K562 (cell line): ENCODE results near the gene BCORL1. TPM values are rescaled to one million over a fixed set of nuclear protein-coding genes. Genes with fewer than 3 reads are reported as not detected.
A peak's percentile ranks its signal among the peaks of the same experiment; 100 is the strongest.

Experiments
- ATAC-seq: fragments of 200-7000 bp; cut with Tn5 transposase; 3 replicates; pipeline ENCODE4 v1.9.1; 2020; ENCODE audit warnings: moderate library complexity
- BruUV-seq: library from RNA; stranded (reverse); fragments of 400-500 nt; replicated peaks from 2 replicates; lab custom pipeline; 2021; lab: Mats Ljungman, UMichigan
- CTCF ChIA-PET: fragments of 300-600 bp; formaldehyde crosslinking; extraction: SDS; loops from one replicate; lab custom pipeline; 2021; ENCODE audit warnings: low intra/inter-chr PET ratio; lab: Yijun Ruan, JAX
- POLR2A ChIA-PET: fragments of 300-600, 350-650 bp; sonication (Branson Sonifier 250); formaldehyde crosslinking; extraction: SDS; loops from one replicate; lab custom pipeline; 2021; ENCODE audit warnings: antibody characterized with exemption, inconsistent platforms; lab: Yijun Ruan, JAX
- DNase-seq, 4 experiments: peaks; one replicate each; pipeline versions ENCODE4 v3.0.0 to v3.0.0-alpha.2; 2011 to 2018; ENCODE audit warnings: low spot score in 3 of 4, mixed read lengths in 3 of 4; ENCODE audit errors: extremely low read depth in 1 of 4
- FAIRE-seq: peaks from 2 replicates; lab custom pipeline; 2011; peaks lifted over from hg19 to GRCh38; lab: Jason Lieb, UNC
- H2AFZ ChIP-seq: 2 replicates; pipeline ENCODE4 v1.6.0; 2011; ENCODE audit warnings: low read depth, low read length, control low read depth, inconsistent platforms
- H3K27ac ChIP-seq: fragments of 200-600 bp; 3 replicates; pipeline ENCODE4 v1.8.0; 2011; ENCODE audit warnings: low read depth, mild to moderate bottlenecking, control low read depth, inconsistent platforms, low read length, moderate library complexity, mixed read lengths; ENCODE audit errors: extremely low read depth
- H3K27me3 ChIP-seq, 2 experiments: fragments of 300-600 bp in 1 of 2; 2 replicates in 1 of 2; 3 replicates in 1 of 2; pipeline versions ENCODE4 v1.6.0 to v1.8.0; 2011; ENCODE audit warnings: inconsistent platforms in 2 of 2, low read length in 2 of 2, mild to moderate bottlenecking in 1 of 2, mixed read lengths in 1 of 2, moderate library complexity in 1 of 2; ENCODE audit not compliant: control insufficient read depth in 2 of 2, insufficient read depth in 2 of 2
- H3K36me3 ChIP-seq: fragments of 300-600 bp; 3 replicates; pipeline ENCODE4 v1.8.0; 2011; ENCODE audit warnings: mild to moderate bottlenecking, low read length, inconsistent platforms; ENCODE audit not compliant: control insufficient read depth, insufficient read depth
- H3K4me1 ChIP-seq, 2 experiments: fragments of 200-600 bp in 1 of 2; replicated peaks in 1 of 2; 2 replicates in 1 of 2; 3 replicates in 1 of 2; pipeline versions ENCODE4 v1.5.1 to v1.8.0; 2011; ENCODE audit warnings: inconsistent platforms in 2 of 2, low read length in 2 of 2, mild to moderate bottlenecking in 1 of 2, mixed read lengths in 1 of 2, moderate library complexity in 1 of 2; ENCODE audit not compliant: control insufficient read depth in 2 of 2, insufficient read depth in 2 of 2
- H3K4me2 ChIP-seq: 2 replicates; pipeline ENCODE4 v1.6.1; 2011; ENCODE audit warnings: low read length, control low read depth, inconsistent platforms, mixed read lengths; ENCODE audit not compliant: insufficient read depth
- H3K4me3 ChIP-seq: fragments of 200-600 bp; sonication (generic), shearing (Covaris generic); 2 replicates; pipeline ENCODE4 v1.5.1; 2016; ENCODE audit warnings: control low read depth, inconsistent platforms
- H3K79me2 ChIP-seq: fragments of 200-600 bp; 3 replicates; pipeline ENCODE4 v1.8.0; 2011; ENCODE audit warnings: low read length, inconsistent platforms; ENCODE audit not compliant: control insufficient read depth, insufficient read depth
- H3K9ac ChIP-seq, 2 experiments: 2 replicates each; pipeline versions ENCODE4 v1.6.0 to v1.6.1; 2011; ENCODE audit warnings: low read depth in 2 of 2, low read length in 2 of 2, control low read depth in 1 of 2, inconsistent platforms in 1 of 2, mild to moderate bottlenecking in 1 of 2, mixed read lengths in 1 of 2; ENCODE audit not compliant: insufficient read depth in 1 of 2
- H3K9me1 ChIP-seq: one replicate; pipeline ENCODE4 v1.6.0; 2011; ENCODE audit warnings: inconsistent platforms, mild to moderate bottlenecking, low read length, moderate library complexity; ENCODE audit not compliant: control insufficient read depth, insufficient read depth
- H3K9me3 ChIP-seq: replicated peaks from 2 replicates; pipeline ENCODE4 v1.5.1; 2011; ENCODE audit warnings: low read depth, low read length, inconsistent platforms; ENCODE audit not compliant: control insufficient read depth, insufficient read depth
- H4K20me1 ChIP-seq: replicated peaks from 2 replicates; pipeline ENCODE4 v1.6.1; 2011; ENCODE audit warnings: low read length, inconsistent platforms, mixed read lengths; ENCODE audit not compliant: control insufficient read depth, insufficient read depth
- ESRRA ChIP-seq: fragments of 450-650 bp; IDR thresholded peaks from 2 replicates; pipeline ENCODE4 v1.6.1; 2014; ENCODE audit warnings: low read depth, mild to moderate bottlenecking, moderate library complexity, borderline replicate concordance
- HOXB6 ChIP-seq: fragments of 250-450 bp; sonication (Bioruptor Pico); IDR thresholded peaks from 2 replicates; pipeline ENCODE4 v1.5.1; 2022; ENCODE audit warnings: mild to moderate bottlenecking, borderline replicate concordance
- JUN ChIP-seq, 2 experiments: sonication (generic) in 1 of 2; formaldehyde crosslinking in 1 of 2; IDR thresholded peaks; 2 replicates each; pipeline versions ENCODE4 v1.6.1 to v1.8.0; 2012 to 2022; ENCODE audit warnings: borderline replicate concordance in 2 of 2, mild to moderate bottlenecking in 2 of 2, improper control_type of control experiment in 1 of 2, low read depth in 1 of 2, low read length in 1 of 2, missing genetic modification reagents in 1 of 2
- NFE2 ChIP-seq: IDR thresholded peaks from 2 replicates; pipeline ENCODE4 v1.6.1; 2014; ENCODE audit warnings: antibody characterized with exemption, low read depth
- NFE2L1 ChIP-seq: fragments of 450-650 bp; IDR thresholded peaks from 2 replicates; pipeline ENCODE4 v1.6.1; 2016; ENCODE audit warnings: missing genetic modification characterization, low read depth, mild to moderate bottlenecking, missing compliant biosample characterization, moderate library complexity, borderline replicate concordance
- NRF1 ChIP-seq, 2 experiments: fragments of 450-650 bp; IDR thresholded peaks in 1 of 2; conservative IDR thresholded peaks in 1 of 2; 2 replicates each; pipeline ENCODE4 v1.6.1; 2014; ENCODE audit warnings: mild to moderate bottlenecking in 2 of 2
- OTX1 ChIP-seq: fragments of 450-650 bp; formaldehyde crosslinking; IDR thresholded peaks from 2 replicates; pipeline ENCODE4 v1.4.0; 2022; ENCODE audit warnings: mild to moderate bottlenecking
- SUPT5H ChIP-seq: fragments of 450-650 bp; IDR thresholded peaks from 2 replicates; pipeline ENCODE4 v1.6.1; 2016
- TBP ChIP-seq: optimal IDR thresholded peaks from 2 replicates; pipeline ENCODE3; 2011; ENCODE audit warnings: low read depth, low read length, improper control_type of control experiment
- TCFL5 ChIP-seq: fragments of 250-450 bp; sonication (Bioruptor Pico); conservative IDR thresholded peaks from 2 replicates; pipeline ENCODE4 v1.6.1; 2021; ENCODE audit warnings: mild to moderate bottlenecking, moderate library complexity, matching md5 sums
- WGBS: fragments of 100-300 bp; shearing (Covaris generic); methylation state at CpG from one replicate; pipeline ENCODE4 v1.1.6; 2016; ENCODE audit warnings: low coverage, mixed read lengths; ENCODE audit not compliant: insufficient coverage; ENCODE audit errors: missing lambda C conversion rate; 5-methylcytosine and 5-hydroxymethylcytosine counted together
- in situ Hi-C: fragments of 300-500 bp; cut with MboI; formaldehyde crosslinking; loops from 4 replicates; pipeline ENCODE4 v1.15.0; 2018; ENCODE audit warnings: inconsistent platforms, mixed read lengths
- intact Hi-C: fragments of 100-400 bp; cut with micrococcal nuclease; formaldehyde crosslinking; loops from 2 replicates; pipeline ENCODE4 v1.14.2; 2022
- polyA plus RNA-seq, 8 experiments: library from polyadenylated mRNA; depleted of rRNA in 4 of 8; stranded (reverse) in 5 of 8; unstranded in 3 of 8; fragments of >200 nt; fragmentation: Nextera tagmentation in 2 of 8; fragmentation: Illumina TruSeq in 1 of 8; extraction: Ambion mirVana in 2 of 8; extraction: Trizol in 1 of 8; gene quantifications; 2 replicates each; pipeline versions ENCODE4 v1.2.1 to v1.2.3, GENCODE V29; 2011 to 2014; ENCODE audit warnings: inconsistent platforms in 1 of 8, missing spikeins in 1 of 8
- total RNA-seq, 7 experiments: library from RNA; depleted of rRNA in 6 of 7; stranded (reverse); fragments of >200 nt in 6 of 7; fragmentation: Illumina TruSeq in 2 of 7; extraction: Trizol in 2 of 7; gene quantifications; 2 replicates each; pipeline versions ENCODE4 v1.2.1 to v1.2.3, GENCODE V29; 2011 to 2021; ENCODE audit warnings: low replicate concordance in 1 of 7
- TF ChIP-seq, protein P1 (sequence below): IDR thresholded peaks from 2 replicates; pipeline ENCODE4 v1.6.1; 2016; ENCODE audit warnings: missing genetic modification characterization, missing compliant biosample characterization
- TF ChIP-seq, protein P2 (sequence below): fragments of 450-650 bp; conservative IDR thresholded peaks from 2 replicates; pipeline ENCODE4 v1.6.1; 2016; ENCODE audit warnings: missing genetic modification characterization, low read depth, mild to moderate bottlenecking, control low read depth, missing compliant biosample characterization
- TF ChIP-seq, protein P3 (sequence below): IDR thresholded peaks from 2 replicates; pipeline ENCODE4 v1.6.1; 2011; ENCODE audit not compliant: insufficient read length; ENCODE audit errors: extremely low read depth
- TF ChIP-seq, protein P4 (sequence below), 2 experiments: fragments of 450-650 bp in 1 of 2; sonication (generic) in 1 of 2; formaldehyde crosslinking in 1 of 2; IDR thresholded peaks in 1 of 2; conservative IDR thresholded peaks in 1 of 2; 2 replicates each; pipeline versions ENCODE4 v1.6.1 to v1.8.1; 2016 to 2023; ENCODE audit warnings: mild to moderate bottlenecking in 2 of 2, moderate library complexity in 2 of 2, inconsistent platforms in 1 of 2, missing genetic modification reagents in 1 of 2

The BCORL1 gene
- total and polyA plus RNA-seq, 9 of the 15 experiments (the other 6 are each of a cell fraction or from before 2014, with no cell fraction given), result 0.48 to 29.6 (median 2.1) TPM

DNA sequence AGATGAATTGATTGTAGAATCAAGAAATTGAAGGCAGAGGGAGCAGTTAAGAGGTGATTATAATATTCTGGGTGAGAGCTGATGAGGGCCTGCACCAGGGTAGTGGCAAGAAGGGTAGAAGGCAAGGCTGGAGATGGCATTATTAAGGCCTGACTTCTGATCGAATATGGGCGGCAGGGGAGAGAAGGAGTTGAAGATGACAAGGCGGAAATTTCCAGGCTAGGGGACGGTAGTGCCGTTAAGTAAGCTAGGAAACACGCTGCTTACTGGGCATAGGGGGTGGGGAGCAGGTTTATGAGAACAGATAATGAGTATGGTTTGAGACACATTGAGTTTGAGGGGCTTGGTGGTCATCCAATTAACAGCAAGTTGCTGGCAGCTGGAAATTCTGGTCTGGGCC lies 19.5 kb downstream of the BCORL1 start (continued):
- TF ChIP-seq NFE2L1 (tag), result 0 out of 2 replicates have a peak, but pooled peaks have one; percentile 22

DNA sequence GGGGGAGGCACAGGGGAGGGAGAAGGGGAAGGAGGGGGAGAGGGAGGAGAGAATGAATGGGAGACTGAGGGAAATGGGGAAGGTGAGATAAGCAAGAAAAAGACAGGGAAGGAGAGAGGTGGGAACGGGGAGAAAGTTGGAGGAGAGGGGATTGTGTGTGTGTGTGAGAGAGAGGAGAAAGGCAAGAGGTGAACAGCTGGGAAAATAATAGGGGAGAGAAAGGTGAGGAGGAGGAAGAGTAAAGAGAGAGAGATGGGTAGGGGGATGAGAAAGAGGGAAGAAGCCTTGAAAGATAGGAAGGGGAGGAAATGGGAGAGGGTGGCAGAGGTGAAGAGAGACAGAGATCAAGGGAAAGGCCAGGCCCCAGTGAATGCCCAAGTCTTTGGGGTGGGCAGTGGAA lies 20.1 kb downstream of the BCORL1 start:
- no peak for TF ChIP-seq JUN (IDR thresholded peaks at IDR 0.05; ENCODE audit: borderline replicate concordance, low read depth, low read length)
- TF ChIP-seq JUN (CRISPR knock-in tag; IDR thresholded peaks at IDR 0.05; ENCODE audit: borderline replicate concordance), result no peak
- TF ChIP-seq, protein P1, sequence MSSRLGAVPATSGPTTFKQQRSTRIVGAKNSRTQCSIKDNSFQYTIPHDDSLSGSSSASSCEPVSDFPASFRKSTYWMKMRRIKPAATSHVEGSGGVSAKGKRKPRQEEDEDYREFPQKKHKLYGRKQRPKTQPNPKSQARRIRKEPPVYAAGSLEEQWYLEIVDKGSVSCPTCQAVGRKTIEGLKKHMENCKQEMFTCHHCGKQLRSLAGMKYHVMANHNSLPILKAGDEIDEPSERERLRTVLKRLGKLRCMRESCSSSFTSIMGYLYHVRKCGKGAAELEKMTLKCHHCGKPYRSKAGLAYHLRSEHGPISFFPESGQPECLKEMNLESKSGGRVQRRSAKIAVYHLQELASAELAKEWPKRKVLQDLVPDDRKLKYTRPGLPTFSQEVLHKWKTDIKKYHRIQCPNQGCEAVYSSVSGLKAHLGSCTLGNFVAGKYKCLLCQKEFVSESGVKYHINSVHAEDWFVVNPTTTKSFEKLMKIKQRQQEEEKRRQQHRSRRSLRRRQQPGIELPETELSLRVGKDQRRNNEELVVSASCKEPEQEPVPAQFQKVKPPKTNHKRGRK, result 0 out of 2 replicates have a peak, but pooled peaks have one; percentile 14
- no peak for TF ChIP-seq NRF1 (conservative IDR thresholded peaks at IDR 0.05 in 1 of 2, IDR thresholded peaks at IDR 0.05 in 1 of 2)
- TF ChIP-seq SUPT5H, result 0 out of 2 replicates have a peak, but pooled peaks have one; percentile 23
- TF ChIP-seq, protein P2, sequence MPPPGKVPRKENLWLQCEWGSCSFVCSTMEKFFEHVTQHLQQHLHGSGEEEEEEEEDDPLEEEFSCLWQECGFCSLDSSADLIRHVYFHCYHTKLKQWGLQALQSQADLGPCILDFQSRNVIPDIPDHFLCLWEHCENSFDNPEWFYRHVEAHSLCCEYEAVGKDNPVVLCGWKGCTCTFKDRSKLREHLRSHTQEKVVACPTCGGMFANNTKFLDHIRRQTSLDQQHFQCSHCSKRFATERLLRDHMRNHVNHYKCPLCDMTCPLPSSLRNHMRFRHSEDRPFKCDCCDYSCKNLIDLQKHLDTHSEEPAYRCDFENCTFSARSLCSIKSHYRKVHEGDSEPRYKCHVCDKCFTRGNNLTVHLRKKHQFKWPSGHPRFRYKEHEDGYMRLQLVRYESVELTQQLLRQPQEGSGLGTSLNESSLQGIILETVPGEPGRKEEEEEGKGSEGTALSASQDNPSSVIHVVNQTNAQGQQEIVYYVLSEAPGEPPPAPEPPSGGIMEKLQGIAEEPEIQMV (tag), result no peak
- no peak for TF ChIP-seq ESRRA
- no peak for TF ChIP-seq TCFL5
- TF ChIP-seq HOXB6 (CRISPR knock-in tag), result no peak
- TF ChIP-seq, protein P3, sequence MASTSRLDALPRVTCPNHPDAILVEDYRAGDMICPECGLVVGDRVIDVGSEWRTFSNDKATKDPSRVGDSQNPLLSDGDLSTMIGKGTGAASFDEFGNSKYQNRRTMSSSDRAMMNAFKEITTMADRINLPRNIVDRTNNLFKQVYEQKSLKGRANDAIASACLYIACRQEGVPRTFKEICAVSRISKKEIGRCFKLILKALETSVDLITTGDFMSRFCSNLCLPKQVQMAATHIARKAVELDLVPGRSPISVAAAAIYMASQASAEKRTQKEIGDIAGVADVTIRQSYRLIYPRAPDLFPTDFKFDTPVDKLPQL, result no peak
- no peak for TF ChIP-seq OTX1 (CRISPR knock-in tag)
- no peak for TF ChIP-seq NFE2
- TF ChIP-seq, protein P4, sequence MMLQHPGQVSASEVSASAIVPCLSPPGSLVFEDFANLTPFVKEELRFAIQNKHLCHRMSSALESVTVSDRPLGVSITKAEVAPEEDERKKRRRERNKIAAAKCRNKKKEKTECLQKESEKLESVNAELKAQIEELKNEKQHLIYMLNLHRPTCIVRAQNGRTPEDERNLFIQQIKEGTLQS (IDR thresholded peaks at IDR 0.05), result no peak
- TF ChIP-seq, protein P4 (CRISPR knock-in tag; conservative IDR thresholded peaks at IDR 0.05), result no peak
- TF ChIP-seq TBP, result no peak
- Histone ChIP-seq H3K27me3 (no peaks in the 10 kb centered on the region), H3K36me3 (peaks cover 31% of the 10 kb centered on the region; the same call in 2 of the 3 replicates), H3K4me3 (no peak overlapping the region), H3K9ac (no peak overlapping the region), H3K4me1 (peaks cover 4 to 8% of the 10 kb centered on the region in 2 experiments; a peak in 4 of 5 replicates), H3K79me2 (peaks cover 27% of the 10 kb centered on the region), H3K4me2 (no peak overlapping the region), H3K9me1 (no peaks in the 10 kb centered on the region), H3K9me3 (no peaks in the 10 kb centered on the region), H3K27ac (no peak overlapping the region), H4K20me1 (no peaks in the 10 kb centered on the region), H2AFZ (no peak overlapping the region)
- DNase-seq (no peak), ATAC-seq (no peak), FAIRE-seq (no peak)
- WGBS, result no CpG with 5 or more reads among the region's 1 CpG
- in situ Hi-C loops, result no loop called here
- CTCF ChIA-PET, result no interaction called here
- no TSS peak for BruUV-seq
- POLR2A ChIA-PET, result interaction anchor here (1.5 kb wide), 1 partner anchor 10 kb away, joined by 4 read pairs; no protein-coding TSS in a partner anchor
- intact Hi-C loops, result no loop called here
